HepG2 (cell line): ENCODE results near the gene LMTK2. TPM values are rescaled to one million over a fixed set of nuclear protein-coding genes. Genes with fewer than 3 reads are reported as not detected.

Experiments used
- ATAC-seq: fragments of 200-7000 bp; cut with Tn5 transposase; 3 replicates; pipeline ENCODE4 v1.9.1; 2020; ENCODE audit warnings: mild to moderate bottlenecking, moderate library complexity
- BruUV-seq: library from RNA; stranded (reverse); fragments of 400-500 nt; replicated peaks from 2 replicates; lab custom pipeline; 2021; lab: Mats Ljungman, UMichigan
- CTCF ChIA-PET: fragments of 300-600 bp; formaldehyde crosslinking; extraction: SDS; loops from one replicate; lab custom pipeline; 2021; ENCODE audit warnings: low total read pairs, inconsistent platforms, low intra/inter-chr PET ratio; lab: Yijun Ruan, JAX
- POLR2A ChIA-PET: fragments of 350-600 bp; sonication (Branson Sonifier 250); formaldehyde crosslinking; loops from one replicate; lab custom pipeline; 2020; ENCODE audit warnings: antibody characterized with exemption, inconsistent platforms; lab: Yijun Ruan, JAX
- DNase-seq: peaks from one replicate; pipeline ENCODE4 v3.0.0-alpha.2; 2015; ENCODE audit warnings: low spot score
- FAIRE-seq: peaks from 3 replicates; lab custom pipeline; 2011; peaks lifted over from hg19 to GRCh38; lab: Jason Lieb, UNC
- H2AFZ ChIP-seq: one replicate; pipeline ENCODE4 v1.6.1; 2011; ENCODE audit warnings: low read length, inconsistent platforms
- H3K27ac ChIP-seq: fragments of 300-600 bp; 3 replicates; pipeline ENCODE4 v1.8.0; 2011; ENCODE audit warnings: mixed run types, mild to moderate bottlenecking, mixed read lengths, low read length, inconsistent platforms; ENCODE audit not compliant: insufficient read depth; ENCODE audit errors: extremely low read length
- H3K27me3 ChIP-seq, 2 experiments: fragments of 200-600 bp in 1 of 2; 2 replicates in 1 of 2; 3 replicates in 1 of 2; pipeline versions ENCODE4 v1.6.0 to v1.8.0; 2011; ENCODE audit warnings: low read length in 2 of 2, mild to moderate bottlenecking in 2 of 2, moderate library complexity in 2 of 2, inconsistent platforms in 1 of 2; ENCODE audit not compliant: insufficient read depth in 2 of 2, control insufficient read depth in 1 of 2
- H3K36me3 ChIP-seq, 2 experiments: fragments of 200-600 bp in 1 of 2; replicated peaks in 1 of 2; 2 replicates in 1 of 2; 3 replicates in 1 of 2; pipeline versions ENCODE4 v1.5.1 to v1.8.0; 2011; ENCODE audit warnings: low read length in 2 of 2, inconsistent platforms in 1 of 2; ENCODE audit not compliant: insufficient read depth in 2 of 2, control insufficient read depth in 1 of 2
- H3K4me1 ChIP-seq: 2 replicates; pipeline ENCODE4 v1.5.1; 2012; ENCODE audit warnings: low read length, inconsistent platforms; ENCODE audit not compliant: insufficient read depth
- H3K4me2 ChIP-seq: 2 replicates; pipeline ENCODE4 v1.6.0; 2011; ENCODE audit warnings: low read depth, low read length, inconsistent platforms
- H3K4me3 ChIP-seq, 3 experiments: fragments of 200-600 bp in 1 of 3; sonication (generic), shearing (Covaris generic) in 1 of 3; replicated peaks in 1 of 3; 2 replicates each; pipeline ENCODE4 v1.5.1; 2011 to 2016; ENCODE audit warnings: low read length in 3 of 3, inconsistent platforms in 2 of 3, low read depth in 2 of 3, mild to moderate bottlenecking in 2 of 3, control low read depth in 1 of 3, mixed read lengths in 1 of 3; ENCODE audit not compliant: insufficient read depth in 1 of 3
- H3K79me2 ChIP-seq: one replicate; pipeline ENCODE4 v1.6.1; 2011; ENCODE audit warnings: low read length, inconsistent platforms; ENCODE audit not compliant: insufficient read depth
- H3K9ac ChIP-seq: 2 replicates; pipeline ENCODE4 v1.6.0; 2011; ENCODE audit warnings: mild to moderate bottlenecking, low read depth, low read length, inconsistent platforms; ENCODE audit not compliant: insufficient read depth
- H3K9me3 ChIP-seq: 2 replicates; pipeline ENCODE4 v1.5.1; 2012; ENCODE audit warnings: mild to moderate bottlenecking, low read length
- H4K20me1 ChIP-seq: 2 replicates; pipeline ENCODE4 v1.6.0; 2011; ENCODE audit warnings: inconsistent platforms, mild to moderate bottlenecking, low read length, moderate library complexity; ENCODE audit not compliant: insufficient read depth
- AHR ChIP-seq: IDR thresholded peaks from 2 replicates; pipeline ENCODE4 v1.6.1; 2018; ENCODE audit warnings: missing genetic modification reagents, missing compliant biosample characterization
- CTCF ChIP-seq: sonication (generic); formaldehyde crosslinking; IDR thresholded peaks from 2 replicates; pipeline ENCODE4 v1.5.0; 2020; ENCODE audit warnings: mild to moderate bottlenecking, missing genetic modification reagents, moderate library complexity
- ETS1 ChIP-seq: sonication (generic); formaldehyde crosslinking; IDR thresholded peaks from 2 replicates; pipeline ENCODE4 v1.4.0; 2020; ENCODE audit warnings: missing genetic modification reagents
- FOXO1 ChIP-seq: sonication (generic); formaldehyde crosslinking; IDR thresholded peaks from 2 replicates; pipeline ENCODE4 v1.4.0; 2020; ENCODE audit warnings: missing genetic modification reagents
- HOXA3 ChIP-seq: sonication (generic); formaldehyde crosslinking; IDR thresholded peaks from 2 replicates; pipeline ENCODE4 v1.5.0; 2020; ENCODE audit warnings: missing genetic modification reagents
- KDM4B ChIP-seq: sonication (generic); formaldehyde crosslinking; IDR thresholded peaks from 2 replicates; pipeline ENCODE4 v1.4.0; 2020; ENCODE audit warnings: missing genetic modification reagents
- KLF11 ChIP-seq: IDR thresholded peaks from 2 replicates; pipeline ENCODE4 v1.6.1; 2016; ENCODE audit warnings: missing compliant biosample characterization
- KLF12 ChIP-seq: sonication (generic); formaldehyde crosslinking; IDR thresholded peaks from 2 replicates; pipeline ENCODE4 v1.4.0; 2020; ENCODE audit warnings: missing genetic modification reagents, borderline replicate concordance
- MAFG ChIP-seq: sonication (generic); formaldehyde crosslinking; IDR thresholded peaks from 2 replicates; pipeline ENCODE4 v1.5.1; 2020; ENCODE audit warnings: mild to moderate bottlenecking, missing genetic modification reagents
- MXI1 ChIP-seq: IDR thresholded peaks from 3 replicates; pipeline ENCODE4 v1.6.1; 2012; ENCODE audit warnings: low read depth, low read length, inconsistent platforms, borderline replicate concordance
- MYC ChIP-seq: sonication (generic); formaldehyde crosslinking; IDR thresholded peaks from 2 replicates; pipeline ENCODE4 v1.9.0; 2021; ENCODE audit warnings: missing genetic modification reagents, borderline replicate concordance
- NR2F6 ChIP-seq, 2 experiments: IDR thresholded peaks; 2 replicates each; pipeline ENCODE4 v1.6.1; 2016; ENCODE audit warnings: antibody characterized with exemption in 1 of 2, mild to moderate bottlenecking in 1 of 2
- TAF15 ChIP-seq: fragments of 200-400 bp; formaldehyde crosslinking; IDR thresholded peaks from one replicate; pipeline ENCODE4 v1.6.1; 2018; ENCODE audit warnings: mild to moderate bottlenecking, low read depth, low read length; ENCODE audit not compliant: poor library complexity, severe bottlenecking
- TBX2 ChIP-seq: sonication (generic); formaldehyde crosslinking; IDR thresholded peaks from 2 replicates; pipeline ENCODE4 v1.5.0; 2020; ENCODE audit warnings: missing genetic modification reagents, mild to moderate bottlenecking, borderline replicate concordance
- ZNF674 ChIP-seq: sonication (generic); formaldehyde crosslinking; IDR thresholded peaks from 2 replicates; pipeline ENCODE4 v1.5.0; 2020; ENCODE audit warnings: low read depth, mild to moderate bottlenecking, missing genetic modification reagents
- ZNF724P ChIP-seq: sonication (generic); formaldehyde crosslinking; IDR thresholded peaks from 2 replicates; pipeline ENCODE4 v1.8.0; 2022; ENCODE audit warnings: missing genetic modification reagents, borderline replicate concordance
- ZSCAN30 ChIP-seq: sonication (generic); formaldehyde crosslinking; IDR thresholded peaks from 2 replicates; pipeline ENCODE4 v1.5.0; 2020; ENCODE audit warnings: mild to moderate bottlenecking, missing genetic modification reagents
- WGBS: methylation state at CpG from one replicate; pipeline ENCODE4 v1.1.6; 2017; ENCODE audit warnings: low lambda C conversion rate; 5-methylcytosine and 5-hydroxymethylcytosine counted together
- in situ Hi-C: cut with HindIII; loops from 2 replicates; pipeline ENCODE4 v1.10.0; 2017; ENCODE audit warnings: low pct_unique_long_range_greater_than_20kb; ENCODE audit not compliant: extremely low pct_ligation_motif_present
- intact Hi-C: fragments of 100-400 bp; cut with micrococcal nuclease; formaldehyde crosslinking; loops from one replicate; pipeline ENCODE4 v1.10.0; 2022; ENCODE audit not compliant: unreplicated experiment
- polyA plus RNA-seq, 8 experiments: library from polyadenylated mRNA; depleted of rRNA in 3 of 8; stranded (reverse) in 7 of 8; unstranded in 1 of 8; fragments of >200 nt; fragmentation: Illumina TruSeq in 4 of 8; extraction: Trizol in 4 of 8; gene quantifications; 2 replicates each; pipeline versions ENCODE4 v1.2.1 to v1.2.3, GENCODE V29; 2011 to 2016; ENCODE audit warnings: low read depth in 4 of 8, missing spikeins in 1 of 8, mixed read lengths in 1 of 8; ENCODE audit not compliant: insufficient read depth in 1 of 8
- total RNA-seq, 5 experiments: library from RNA; depleted of rRNA; stranded (reverse); fragments of >200 nt; fragmentation: Illumina TruSeq; extraction: Trizol; gene quantifications; 2 replicates each; pipeline ENCODE4 v1.2.3, GENCODE V29; 2016; ENCODE audit warnings: low read depth in 1 of 5

Gene LMTK2
- total and polyA plus RNA-seq, 2 of the 13 experiments (the other 11 are each of a cell fraction or from before 2014, with no cell fraction given) = 9.5 to 11.7 TPM

- Histone ChIP-seq H3K4me1 (peaks cover 10% of the 10 kb centered on the region), H3K4me3 (no peak overlapping the region), H3K9ac (no peak overlapping the region)
- no peak for TF ChIP-seq CTCF (CRISPR knock-in tag)
- no peak for TF ChIP-seq MAFG (CRISPR knock-in tag)
- no peak for TF ChIP-seq KLF12 (CRISPR knock-in tag)
- TF ChIP-seq KLF11 (CRISPR knock-in tag) = no peak
- TF ChIP-seq MXI1 = no peak
- no peak for TF ChIP-seq AHR
- TF ChIP-seq ZNF724P (CRISPR knock-in tag) = no peak
- TF ChIP-seq MYC (CRISPR knock-in tag) = no peak
- TF ChIP-seq ZNF674 = no peak
- TF ChIP-seq TAF15 = no peak
- no peak for TF ChIP-seq FOXO1 (CRISPR knock-in tag)
- no peak for TF ChIP-seq ZSCAN30 (CRISPR knock-in tag)
- no peak for TF ChIP-seq KDM4B (CRISPR knock-in tag)
- no peak for TF ChIP-seq NR2F6 (IDR thresholded peaks at IDR 0.05)
- no peak for TF ChIP-seq NR2F6 (CRISPR knock-in tag; IDR thresholded peaks at IDR 0.05)
- no peak for TF ChIP-seq ETS1 (CRISPR knock-in tag)
- no peak for TF ChIP-seq TBX2 (CRISPR knock-in tag)
- no peak for TF ChIP-seq HOXA3 (CRISPR knock-in tag)
- TF ChIP-seq, all 625 proteins: peak for 0
- CTCF ChIA-PET = no interaction called here
- POLR2A ChIA-PET = no interaction called here
- H3K27ac ChIP-seq = no peak overlapping the region
- FAIRE-seq = no peak
- no peak for DNase-seq
- intact Hi-C loops (no loop called here), in situ Hi-C loops (no loop called here)
- H2AFZ ChIP-seq = no peak overlapping the region
- 81% methylated on average over 11 of the region's 11 CpGs for WGBS
- no peaks in the 10 kb centered on the region for H3K9me3 ChIP-seq
- peaks cover 21 to 53% of the 10 kb centered on the region in 2 experiments; a peak in 4 of 5 replicates for H3K36me3 ChIP-seq
- peaks cover 9% of the 10 kb centered on the region; the same call in 1 of the 2 replicates for H4K20me1 ChIP-seq
- ATAC-seq = peak; percentile 17; the same call in 1 of the 3 replicates
- BruUV-seq = no TSS peak
- H3K79me2 ChIP-seq = peaks cover 5% of the 10 kb centered on the region
- no peaks in the 10 kb centered on the region for H3K27me3 ChIP-seq
- no peak overlapping the region for H3K4me2 ChIP-seq
These were observed 98.0 kb downstream of the LMTK2 start for GRCh38 chr7:98204670-98205069.
